Gastrocnemius medialis (tissue), 4 donors: ENCODE results near the gene NTRK3. TPM values are rescaled to one million over a fixed set of nuclear protein-coding genes. Genes with fewer than 3 reads are reported as not detected.

Experiments
- ATAC-seq, 2 donors: fragments of 150-250 bp; one replicate each; pipeline ENCODE4 v1.9.1; 2016
- DNase-seq, 2 donors: peaks; one replicate each; pipeline ENCODE4 v3.0.0-alpha.2; 2019
- H3K27ac ChIP-seq, 4 donors: fragments of 200-600 bp; sonication (generic); 1 replicate in 1 of 4; 2 replicates in 3 of 4; pipeline ENCODE4 v1.5.1; 2016 to 2018; ENCODE audit warnings: mild to moderate bottlenecking in 2 of 4, moderate library complexity in 1 of 4
- H3K27me3 ChIP-seq, 3 donors: fragments of 200-600 bp; sonication (generic) in 2 of 3; 1 replicate in 1 of 3; 2 replicates in 2 of 3; pipeline versions ENCODE4 v1.5.1 to v1.6.0; 2016 to 2019; ENCODE audit warnings: mild to moderate bottlenecking in 1 of 3, moderate library complexity in 1 of 3
- H3K36me3 ChIP-seq, 2 donors: fragments of 200-600 bp; sonication (generic) in 1 of 2; one replicate each; pipeline ENCODE4 v1.5.1; 2017 to 2018
- H3K4me1 ChIP-seq, 2 donors: fragments of 200-600 bp; sonication (generic) in 1 of 2; one replicate each; pipeline ENCODE4 v1.5.1; 2016 to 2017; ENCODE audit warnings: mild to moderate bottlenecking in 2 of 2
- H3K4me3 ChIP-seq, 4 donors: fragments of 200-600 bp; sonication (generic) in 3 of 4; 1 replicate in 1 of 4; 2 replicates in 3 of 4; pipeline ENCODE4 v1.5.1; 2016 to 2019; ENCODE audit warnings: mild to moderate bottlenecking in 2 of 4
- H3K9me3 ChIP-seq, 3 donors: fragments of 200-600 bp; sonication (generic) in 2 of 3; 1 replicate in 1 of 3; 2 replicates in 2 of 3; pipeline ENCODE4 v1.5.1; 2016 to 2019
- CTCF ChIP-seq, 5 experiments: fragments of 450-650 bp in 3 of 5; fragments of 200-600 bp in 2 of 5; sonication (generic) in 2 of 5; IDR thresholded peaks in 4 of 5; conservative IDR thresholded peaks in 1 of 5; 1 replicate in 4 of 5; 2 replicates in 1 of 5; pipeline ENCODE4 v1.5.1; 2016 to 2019; ENCODE audit warnings: antibody characterized with exemption in 5 of 5, mild to moderate bottlenecking in 3 of 5, moderate library complexity in 3 of 5
- POLR2A ChIP-seq, 2 donors: fragments of 450-650 bp; IDR thresholded peaks; one replicate each; pipeline ENCODE4 v1.6.1; 2017; ENCODE audit warnings: antibody characterized with exemption in 2 of 2, mild to moderate bottlenecking in 2 of 2, moderate library complexity in 2 of 2
- in situ Hi-C, 4 donors: fragments of 200-750 bp; cut with MboI; loops; one replicate each; pipeline versions ENCODE4 v1.15.0 to v1.8.0; 2017; ENCODE audit warnings: low sequenced_read_pairs in 4 of 4
- intact Hi-C: fragments of 100-400 bp; cut with DNase I; formaldehyde crosslinking; loops from one replicate; pipeline ENCODE4 v1.15.1; 2023; ENCODE audit warnings: low total_unique reads
- total RNA-seq, 4 donors: library from RNA; depleted of rRNA; stranded (reverse); fragments of >200 nt; gene quantifications; one replicate each; pipeline versions ENCODE4 v1.1.0 to v1.2.3, GENCODE V29; 2016

Gene NTRK3
- total RNA-seq, 4 donors from 2014 or later, result 0.61 to 2.7 (median 0.77) TPM

- ATAC-seq (peak; percentile 72 to 80), DNase-seq (peak in 1 of 2 donors; percentile 23)
- Histone ChIP-seq H3K27me3 (no peaks in the 10 kb centered on the region), H3K27ac (no peak overlapping the region), H3K36me3 (no peaks in the 10 kb centered on the region), H3K9me3 (no peaks in the 10 kb centered on the region), H3K4me1 (no peaks in the 10 kb centered on the region), H3K4me3 (no peak overlapping the region)
- in situ Hi-C loops (loop anchor here in 2 of 4 donors (25.0 kb wide), 2 partner anchors 1363 to 1663 kb away; no protein-coding TSS in a partner anchor), intact Hi-C loops (no loop called here)
- TF ChIP-seq CTCF (IDR thresholded peaks at IDR 0.05 in 4 of 5, conservative IDR thresholded peaks at IDR 0.05 in 1 of 5), result peak; percentile 46 to 85 (median 72)
- TF ChIP-seq POLR2A (IDR thresholded peaks at IDR 0.05), result no peak
These were observed 18.3 kb upstream of the NTRK3 start for GRCh38 chr15:88274553-88275460.

GRCh38 chr15:88272421-88272820, 15.9 kb upstream of the NTRK3 start:
- TF ChIP-seq CTCF (IDR thresholded peaks at IDR 0.05 in 4 of 5, conservative IDR thresholded peaks at IDR 0.05 in 1 of 5) (no peak), POLR2A (IDR thresholded peaks at IDR 0.05) (no peak)
- no peak for DNase-seq
- no peak overlapping the region for H3K27ac ChIP-seq
- no peak for ATAC-seq
- in situ Hi-C loops (loop anchor here in 2 of 4 donors (25.0 kb wide), 2 partner anchors 1360 to 1660 kb away; no protein-coding TSS in a partner anchor), intact Hi-C loops (no loop called here)
- no peaks in the 10 kb centered on the region for H3K27me3 ChIP-seq
- no peaks in the 10 kb centered on the region for H3K9me3 ChIP-seq
- H3K36me3 ChIP-seq, result no peaks in the 10 kb centered on the region
- H3K4me1 ChIP-seq, result no peaks in the 10 kb centered on the region
- H3K4me3 ChIP-seq, result no peak overlapping the region

- TF ChIP-seq CTCF (IDR thresholded peaks at IDR 0.05 in 4 of 5, conservative IDR thresholded peaks at IDR 0.05 in 1 of 5), result no peak
- TF ChIP-seq POLR2A (IDR thresholded peaks at IDR 0.05), result no peak
- H3K27me3 ChIP-seq, result no peaks in the 10 kb centered on the region
- H3K36me3 ChIP-seq, result no peaks in the 10 kb centered on the region
- H3K4me1 ChIP-seq, result no peaks in the 10 kb centered on the region
- in situ Hi-C loops (loop anchor here in 2 of 4 donors (25.0 kb wide), 2 partner anchors 1357 to 1657 kb away; no protein-coding TSS in a partner anchor), intact Hi-C loops (no loop called here)
- DNase-seq (no peak), ATAC-seq (no peak)
- no peak overlapping the region for H3K4me3 ChIP-seq
- no peak overlapping the region for H3K27ac ChIP-seq
- H3K9me3 ChIP-seq, result no peaks in the 10 kb centered on the region
These were observed 13.0 kb upstream of the NTRK3 start for GRCh38 chr15:88269356-88270062.

GRCh38 chr15:88267720-88268119, 11.2 kb upstream of the NTRK3 start:
- Histone ChIP-seq H3K4me3 (no peak overlapping the region), H3K4me1 (no peaks in the 10 kb centered on the region), H3K9me3 (no peaks in the 10 kb centered on the region), H3K27me3 (no peaks in the 10 kb centered on the region), H3K36me3 (no peaks in the 10 kb centered on the region), H3K27ac (no peak overlapping the region)
- in situ Hi-C loops, result loop anchor here in 2 of 4 donors (25.0 kb wide), 2 partner anchors 1355 to 1655 kb away; no protein-coding TSS in a partner anchor
- TF ChIP-seq CTCF (IDR thresholded peaks at IDR 0.05 in 4 of 5, conservative IDR thresholded peaks at IDR 0.05 in 1 of 5) (no peak), POLR2A (IDR thresholded peaks at IDR 0.05) (no peak)
- DNase-seq (no peak), ATAC-seq (no peak)
- intact Hi-C loops, result no loop called here
